Heart left ventricle (tissue), 13 donors: Measurements from ENCODE around the gene ATP2B2.

ENCODE experiments used
- POLR2A ChIP-seq, 2 donors: fragments of 450-650 bp; IDR thresholded peaks; one replicate each; pipeline ENCODE4 v1.6.1; 2017; ENCODE audit warnings: antibody characterized with exemption in 2 of 2, mild to moderate bottlenecking in 2 of 2, moderate library complexity in 2 of 2
- TF ChIP-seq, protein P1 (sequence below), 12 donors: fragments of 200-600 bp; sonication (generic) in 4 of 12; IDR thresholded peaks; one replicate each; pipeline versions ENCODE4 v1.5.0 to v1.8.0; 2018 to 2022; ENCODE audit warnings: antibody characterized with exemption in 12 of 12, mild to moderate bottlenecking in 5 of 12
- donor health status: ischemic (EF 13 %, LVEDD 7.1; RV severe dilation, severe dysfunction).
- donor health status: DM: no; HTN: yes; CAD: no.
- donor health status: DM: no; HTN: no; CAD: no.
- donor health status: ischemic (EF 25% LVEDD 6.9; RV normal size, moderate dysfunction).
- donor health status: ischemic (EF 25% LVEDD 5.7; RV mildly dilated, moderate dysfunction).
- donor health status: ischemic (EF 35%, LVEDD 5.7; RV mildly dilated, moderate dysfunction).
- donor health status: nonischemic (EF 11% LVEDD 7.7; RV severe dilation, severe dysfunction).
- donor health status: DM: yes; HTN: yes; CAD: no.
- donor health status: PGD.
- donor health status: ischemic (EF 29% LVEDD 5.4; RV normal size, mild dysfunction).
- donor health status: nonischemic (EF 23%, LVEDD 6.1; RV moderate dilation, normal function).

DNA sequence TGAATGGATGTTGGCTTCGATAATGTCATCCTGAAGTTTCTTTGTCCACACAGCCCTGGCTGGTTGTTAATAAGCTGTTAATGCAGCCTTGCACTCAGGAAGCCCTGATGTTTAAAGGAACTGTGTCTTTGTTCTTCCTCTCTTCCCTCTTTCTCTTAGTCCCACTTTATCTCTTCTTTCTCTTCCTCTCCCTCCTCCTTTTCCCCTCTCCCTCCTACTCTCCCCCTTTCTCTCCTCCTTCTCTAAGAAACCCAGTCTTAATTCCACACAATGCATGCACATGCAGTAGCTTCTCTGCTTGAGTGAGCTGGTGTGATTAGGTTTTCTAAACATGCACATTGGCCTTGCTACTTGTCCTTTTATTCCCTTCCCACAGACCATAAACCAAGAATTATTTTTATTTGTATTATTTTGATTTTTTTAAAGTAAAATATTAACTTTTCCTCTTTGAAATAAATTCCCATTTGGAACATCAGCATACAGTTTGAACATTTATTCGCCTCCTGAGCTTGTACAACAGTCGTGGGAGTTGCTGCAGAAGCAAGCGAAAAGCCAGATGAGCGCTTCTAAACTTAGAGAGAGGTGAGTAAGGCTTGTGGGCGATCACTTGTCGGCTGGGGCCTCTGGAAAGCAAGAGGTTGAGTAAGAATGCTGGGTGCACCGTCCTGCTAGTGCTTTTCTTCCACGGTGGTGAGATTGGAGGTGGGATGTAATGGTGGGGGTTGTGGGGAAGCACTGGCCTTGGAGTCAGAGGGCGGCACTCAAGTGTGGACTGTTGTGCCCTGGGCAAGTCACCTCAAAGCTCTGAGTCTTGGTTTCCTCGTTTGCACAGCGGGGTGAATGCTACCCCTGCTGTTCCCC lies 219.9 kb downstream of the ATP2B2 start:
- TF ChIP-seq POLR2A (IDR thresholded peaks at IDR 0.05) = no peak
- TF ChIP-seq, protein P1, sequence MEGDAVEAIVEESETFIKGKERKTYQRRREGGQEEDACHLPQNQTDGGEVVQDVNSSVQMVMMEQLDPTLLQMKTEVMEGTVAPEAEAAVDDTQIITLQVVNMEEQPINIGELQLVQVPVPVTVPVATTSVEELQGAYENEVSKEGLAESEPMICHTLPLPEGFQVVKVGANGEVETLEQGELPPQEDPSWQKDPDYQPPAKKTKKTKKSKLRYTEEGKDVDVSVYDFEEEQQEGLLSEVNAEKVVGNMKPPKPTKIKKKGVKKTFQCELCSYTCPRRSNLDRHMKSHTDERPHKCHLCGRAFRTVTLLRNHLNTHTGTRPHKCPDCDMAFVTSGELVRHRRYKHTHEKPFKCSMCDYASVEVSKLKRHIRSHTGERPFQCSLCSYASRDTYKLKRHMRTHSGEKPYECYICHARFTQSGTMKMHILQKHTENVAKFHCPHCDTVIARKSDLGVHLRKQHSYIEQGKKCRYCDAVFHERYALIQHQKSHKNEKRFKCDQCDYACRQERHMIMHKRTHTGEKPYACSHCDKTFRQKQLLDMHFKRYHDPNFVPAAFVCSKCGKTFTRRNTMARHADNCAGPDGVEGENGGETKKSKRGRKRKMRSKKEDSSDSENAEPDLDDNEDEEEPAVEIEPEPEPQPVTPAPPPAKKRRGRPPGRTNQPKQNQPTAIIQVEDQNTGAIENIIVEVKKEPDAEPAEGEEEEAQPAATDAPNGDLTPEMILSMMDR (IDR thresholded peaks at IDR 0.05) = no peak
